H1 (cell line): Measurements from ENCODE around the gene CADPS. TPM values are rescaled to one million over a fixed set of nuclear protein-coding genes. Genes with fewer than 3 reads are reported as not detected.

ENCODE experiments used
- CTCF ChIA-PET: fragments of 300-600 bp; sonication (Branson Sonifier 250); formaldehyde crosslinking; loops from one replicate; lab custom pipeline; 2021; ENCODE audit not compliant: partially characterized antibody; lab: Charles Lee
- POLR2A ChIA-PET: fragments of 300-600 bp; sonication (Branson Sonifier 250); formaldehyde crosslinking; loops from one replicate; lab custom pipeline; 2021; ENCODE audit warnings: inconsistent platforms; ENCODE audit not compliant: partially characterized antibody; lab: Charles Lee
- DNase-seq, 2 experiments: peaks; one replicate each; pipeline versions ENCODE4 v3.0.0 to v3.0.0-alpha.2; 2010 to 2022; ENCODE audit warnings: low spot score in 2 of 2, low read depth in 1 of 2, mixed read lengths in 1 of 2
- FAIRE-seq: peaks from 2 replicates; lab custom pipeline; 2011; peaks lifted over from hg19 to GRCh38; lab: Jason Lieb, UNC
- H2AFZ ChIP-seq: 2 replicates; pipeline ENCODE4 v1.8.1; 2012; ENCODE audit warnings: low read length, inconsistent platforms
- H2AK5ac ChIP-seq: 2 replicates; pipeline ENCODE4 v1.6.1; 2013; ENCODE audit warnings: low read depth, low read length
- H2BK120ac ChIP-seq: replicated peaks from 2 replicates; pipeline ENCODE3; 2013; ENCODE audit warnings: low read depth, low read length, inconsistent platforms
- H2BK12ac ChIP-seq: 2 replicates; pipeline ENCODE4 v1.6.1; 2013; ENCODE audit warnings: low read depth, low read length
- H2BK15ac ChIP-seq: 2 replicates; pipeline ENCODE4 v1.6.1; 2013; ENCODE audit warnings: low read length
- H2BK20ac ChIP-seq: 2 replicates; pipeline ENCODE4 v1.6.1; 2013; ENCODE audit warnings: low read length
- H2BK5ac ChIP-seq: 2 replicates; pipeline ENCODE4 v1.6.1; 2013; ENCODE audit warnings: low read depth, low read length
- H3K14ac ChIP-seq: 2 replicates; pipeline ENCODE4 v1.6.1; 2013; ENCODE audit warnings: inconsistent platforms; ENCODE audit not compliant: insufficient read length
- H3K18ac ChIP-seq: 2 replicates; pipeline ENCODE4 v1.6.1; 2013; ENCODE audit warnings: low read length; ENCODE audit errors: extremely low read depth
- H3K23ac ChIP-seq: 2 replicates; pipeline ENCODE4 v1.6.1; 2013; ENCODE audit warnings: inconsistent platforms; ENCODE audit not compliant: insufficient read length
- H3K23me2 ChIP-seq: 2 replicates; pipeline ENCODE4 v1.6.1; 2013; ENCODE audit warnings: low read depth, low read length
- H3K27ac ChIP-seq: 2 replicates; pipeline ENCODE4 v1.6.1; 2011; ENCODE audit warnings: low read depth, low read length, inconsistent platforms
- H3K27me3 ChIP-seq, 4 experiments: replicated peaks in 1 of 4; 1 replicate in 1 of 4; 2 replicates in 3 of 4; pipeline versions ENCODE4 v1.6.1 to v1.8.1; 2011 to 2013; ENCODE audit warnings: low read length in 3 of 4, mild to moderate bottlenecking in 3 of 4, inconsistent platforms in 2 of 4, mixed read lengths in 2 of 4, moderate library complexity in 1 of 4; ENCODE audit not compliant: control insufficient read depth in 3 of 4, insufficient read depth in 3 of 4; ENCODE audit errors: extremely low read depth in 1 of 4
- H3K36me3 ChIP-seq, 4 experiments: 2 replicates each; pipeline versions ENCODE4 v1.6.1 to v1.8.1; 2011 to 2013; ENCODE audit warnings: mild to moderate bottlenecking in 4 of 4, low read length in 3 of 4, moderate library complexity in 2 of 4, control low read depth in 1 of 4, inconsistent platforms in 1 of 4; ENCODE audit not compliant: insufficient read depth in 4 of 4, control insufficient read depth in 2 of 4
- H3K4ac ChIP-seq: replicated peaks from 2 replicates; pipeline ENCODE3; 2013; ENCODE audit warnings: low read length, low read depth, mixed read lengths, inconsistent platforms; ENCODE audit not compliant: insufficient read length
- H3K4me1 ChIP-seq, 4 experiments: replicated peaks in 1 of 4; 1 replicate in 1 of 4; 2 replicates in 3 of 4; pipeline versions ENCODE4 v1.6.1 to v1.8.1; 2011 to 2013; ENCODE audit warnings: low read length in 3 of 4, inconsistent platforms in 2 of 4, mixed read lengths in 1 of 4; ENCODE audit not compliant: insufficient read depth in 4 of 4, control insufficient read depth in 3 of 4
- H3K4me2 ChIP-seq, 2 experiments: 2 replicates each; pipeline versions ENCODE4 v1.6.1 to v1.8.1; 2011 to 2013; ENCODE audit warnings: low read depth in 2 of 2, low read length in 2 of 2, control low read depth in 1 of 2, inconsistent platforms in 1 of 2, mild to moderate bottlenecking in 1 of 2; ENCODE audit not compliant: insufficient read depth in 1 of 2
- H3K4me3 ChIP-seq, 4 experiments: fragments of 200-600, 300-600 bp in 1 of 4; sonication (generic), shearing (Covaris generic), sonication (Bioruptor Twin) in 1 of 4; 2 replicates each; pipeline versions ENCODE4 v1.5.1 to v1.8.1; 2011 to 2016; ENCODE audit warnings: low read length in 4 of 4, low read depth in 3 of 4, control low read depth in 2 of 4, inconsistent platforms in 2 of 4, mild to moderate bottlenecking in 2 of 4, mixed read lengths in 1 of 4, moderate library complexity in 1 of 4; ENCODE audit not compliant: insufficient read depth in 2 of 4; ENCODE audit errors: extremely low read depth in 1 of 4
- H3K56ac ChIP-seq: replicated peaks from 2 replicates; pipeline ENCODE3; 2013; ENCODE audit warnings: low read depth, mild to moderate bottlenecking, mixed read lengths, low read length, inconsistent platforms; ENCODE audit not compliant: insufficient read length
- H3K79me1 ChIP-seq: 2 replicates; pipeline ENCODE4 v1.6.1; 2013; ENCODE audit warnings: low read depth, low read length, control low read depth
- H3K79me2 ChIP-seq, 2 experiments: 2 replicates each; pipeline versions ENCODE4 v1.6.1 to v1.8.1; 2012 to 2013; ENCODE audit warnings: low read length in 2 of 2, mild to moderate bottlenecking in 2 of 2, inconsistent platforms in 1 of 2; ENCODE audit not compliant: insufficient read depth in 2 of 2, control insufficient read depth in 1 of 2
- H3K9ac ChIP-seq, 4 experiments: replicated peaks in 1 of 4; 1 replicate in 1 of 4; 2 replicates in 3 of 4; pipeline versions ENCODE4 v1.6.1 to v1.8.1; 2011 to 2013; ENCODE audit warnings: low read depth in 3 of 4, low read length in 3 of 4, control low read depth in 2 of 4, mild to moderate bottlenecking in 2 of 4, moderate library complexity in 2 of 4, inconsistent platforms in 1 of 4; ENCODE audit errors: extremely low read depth in 1 of 4
- H3K9me3 ChIP-seq, 2 experiments: 2 replicates each; pipeline versions ENCODE4 v1.6.1 to v1.8.1; 2012 to 2013; ENCODE audit warnings: mild to moderate bottlenecking in 2 of 2, moderate library complexity in 2 of 2, control low read depth in 1 of 2, inconsistent platforms in 1 of 2, low read depth in 1 of 2, low read length in 1 of 2, mixed read lengths in 1 of 2; ENCODE audit not compliant: insufficient read depth in 2 of 2
- H4K20me1 ChIP-seq, 2 experiments: replicated peaks in 1 of 2; 2 replicates each; pipeline versions ENCODE3 to v1.8.1; 2011 to 2013; ENCODE audit warnings: inconsistent platforms in 2 of 2, low read length in 2 of 2, mild to moderate bottlenecking in 1 of 2; ENCODE audit not compliant: insufficient read depth in 2 of 2, control insufficient read depth in 1 of 2
- H4K5ac ChIP-seq: 2 replicates; pipeline ENCODE4 v1.6.1; 2013; ENCODE audit warnings: low read length, low read depth, mixed read lengths, inconsistent platforms; ENCODE audit not compliant: insufficient read length
- H4K8ac ChIP-seq: 2 replicates; pipeline ENCODE4 v1.8.0; 2013; ENCODE audit warnings: mild to moderate bottlenecking, moderate library complexity, low read length, inconsistent platforms; ENCODE audit not compliant: insufficient read depth; ENCODE audit errors: extremely low read depth
- H4K91ac ChIP-seq: replicated peaks from 2 replicates; pipeline ENCODE3; 2013; ENCODE audit warnings: low read length, mixed read lengths, inconsistent platforms; ENCODE audit not compliant: insufficient read length
- CEBPB ChIP-seq: IDR thresholded peaks from 2 replicates; pipeline ENCODE4 v1.6.1; 2012; ENCODE audit warnings: low read depth, low read length
- HDAC6 ChIP-seq: IDR thresholded peaks from one replicate; pipeline ENCODE4 v1.7.1; 2012; ENCODE audit warnings: low read depth, mild to moderate bottlenecking, inconsistent platforms, low read length, moderate library complexity
- JUN ChIP-seq: IDR thresholded peaks from 2 replicates; pipeline ENCODE4 v1.6.1; 2011; ENCODE audit warnings: low read depth, mild to moderate bottlenecking, improper control_type of control experiment, low read length
- KDM5A ChIP-seq: fragments of 200-600 bp; IDR thresholded peaks from 2 replicates; pipeline ENCODE4 v1.7.1; 2012; ENCODE audit warnings: mild to moderate bottlenecking, low read length, inconsistent platforms, mixed read lengths
- NANOG ChIP-seq: IDR thresholded peaks from 2 replicates; pipeline ENCODE4 v1.6.1; 2011; ENCODE audit warnings: low read length, low read depth, mild to moderate bottlenecking, inconsistent platforms; ENCODE audit not compliant: insufficient read depth, poor library complexity, severe bottlenecking
- POU5F1 ChIP-seq: IDR thresholded peaks from 2 replicates; pipeline ENCODE4 v1.6.1; 2011; ENCODE audit warnings: low read depth, mild to moderate bottlenecking, low read length, moderate library complexity
- SAP30 ChIP-seq: fragments of 300-600 bp; sonication (generic); IDR thresholded peaks from 2 replicates; pipeline ENCODE4 v1.7.1; 2012; ENCODE audit warnings: low read length, moderate library complexity, mild to moderate bottlenecking, inconsistent platforms; ENCODE audit not compliant: insufficient read depth, insufficient replicate concordance
- SIN3A ChIP-seq, 2 experiments: IDR thresholded peaks in 1 of 2; conservative IDR thresholded peaks in 1 of 2; 2 replicates each; pipeline ENCODE4 v1.6.1; 2011 to 2012; ENCODE audit warnings: low read length in 2 of 2, improper control_type of control experiment in 1 of 2, low read depth in 1 of 2, mild to moderate bottlenecking in 1 of 2
- SP1 ChIP-seq: IDR thresholded peaks from 2 replicates; pipeline ENCODE4 v1.6.1; 2011; ENCODE audit warnings: low read depth, low read length
- TEAD4 ChIP-seq: IDR thresholded peaks from 2 replicates; pipeline ENCODE4 v1.6.1; 2012; ENCODE audit warnings: low read depth, low read length, inconsistent platforms, mixed read lengths
- YY1 ChIP-seq: IDR thresholded peaks from 2 replicates; pipeline ENCODE4 v1.6.1; 2011; ENCODE audit warnings: low read depth, mild to moderate bottlenecking, low read length
- WGBS, 2 experiments: shearing (Covaris generic) in 1 of 2; methylation state at CpG; one replicate each; pipeline versions ENCODE4 v1.1.6 to v1.1.7; 2013 to 2015; ENCODE audit warnings: low lambda C conversion rate in 2 of 2, mixed read lengths in 2 of 2, inconsistent platforms in 1 of 2, low coverage in 1 of 2, missing lambda C conversion rate in 1 of 2; ENCODE audit not compliant: insufficient replicate concordance in 2 of 2, insufficient coverage in 1 of 2, insufficient read length in 1 of 2; ENCODE audit errors: extremely low coverage in 1 of 2, missing lambda C conversion rate in 1 of 2; 5-methylcytosine and 5-hydroxymethylcytosine counted together
- polyA plus RNA-seq, 7 experiments: library from polyadenylated mRNA; depleted of rRNA in 3 of 7; stranded (reverse) in 5 of 7; unstranded in 2 of 7; fragments of >200 nt in 5 of 7; fragments of 200-250 nt in 2 of 7; gene quantifications; 1 replicate in 5 of 7; 2 replicates in 1 of 7; 4 replicates in 1 of 7; pipeline versions ENCODE4 v1.2.1 to v1.2.3, GENCODE V29; 2011 to 2013; ENCODE audit warnings: missing spikeins in 2 of 7, mixed read lengths in 2 of 7
- total RNA-seq: library from RNA; stranded (reverse); fragmentation: NEBNext Ultra II Directional; extraction: Animal tissue kit (Norgen Biotek cat#: 25700); gene quantifications from 2 replicates; pipeline ENCODE4 v1.2.1, GENCODE V29; 2021

The CADPS gene
- total and polyA plus RNA-seq, 2 of the 8 experiments (the other 6 are each of a cell fraction or from before 2014, with no cell fraction given), result 7.1 to 10.2 TPM

GRCh38 chr3:62918777-62919176 lies 43.6 kb upstream of the CADPS start:
- no peak overlapping the region for H3K14ac ChIP-seq
- CTCF ChIA-PET, result interaction anchor here (1.4 kb wide), 1 partner anchor 13 kb away, joined by 3 read pairs; no protein-coding TSS in a partner anchor
- WGBS, 2 experiments, result 93% methylated on average over 2 of the region's 2 CpGs; no CpG with 5 or more reads in 1 of the 2 experiments
- no peak for TF ChIP-seq HDAC6
- no peak for TF ChIP-seq TEAD4
- TF ChIP-seq SAP30, result no peak
- no peak for TF ChIP-seq YY1
- TF ChIP-seq SIN3A (conservative IDR thresholded peaks at IDR 0.05 in 1 of 2, IDR thresholded peaks at IDR 0.05 in 1 of 2; ENCODE audit: low read depth in 1 of 2, low read length in 2 of 2), result no peak
- no peak for TF ChIP-seq CEBPB
- no peak for TF ChIP-seq SP1
- no peak for TF ChIP-seq POU5F1
- no peak for TF ChIP-seq KDM5A
- no peak for TF ChIP-seq NANOG
- TF ChIP-seq JUN, result no peak

More at GRCh38 chr3:62918777-62919176, 43.6 kb upstream of the CADPS start:
- Histone ChIP-seq H2BK20ac (no peak overlapping the region), H3K9me3 (no peaks in the 10 kb centered on the region), H4K5ac (no peak overlapping the region), H3K79me2 (no peaks in the 10 kb centered on the region), H3K4me2 (no peak overlapping the region), H3K9ac (no peak overlapping the region), H3K18ac (no peak overlapping the region), H2AFZ (no peak overlapping the region), H4K91ac (no peak overlapping the region), H3K36me3 (no peaks in the 10 kb centered on the region; a peak in 1 of 8 replicates), H3K4ac (no peak overlapping the region), H2BK5ac (no peak overlapping the region), H3K27ac (no peak overlapping the region), H4K20me1 (no peaks in the 10 kb centered on the region), H4K8ac (no peak overlapping the region), H2BK12ac (no peak overlapping the region), H2BK120ac (no peak overlapping the region), H3K4me3 (no peak overlapping the region), H3K79me1 (no peaks in the 10 kb centered on the region), H3K23ac (no peak overlapping the region), H3K23me2 (no peaks in the 10 kb centered on the region; the same call in 1 of the 2 replicates), H3K4me1 (peaks cover 0 to 6% (median 4%) of the 10 kb centered on the region in 4 experiments; a peak in 6 of 7 replicates), H2BK15ac (no peak overlapping the region), H3K56ac (no peak overlapping the region), H3K27me3 (peaks cover 0 to 1% (median 0%) of the 10 kb centered on the region in 4 experiments; a peak in 1 of 7 replicates), H2AK5ac (no peak overlapping the region)
- POLR2A ChIA-PET, result no interaction called here
- FAIRE-seq (no peak), DNase-seq (no peak)
